ENCODE data around the gene CHIT1. TPM values are rescaled to one million over a fixed set of nuclear protein-coding genes. Genes with fewer than 3 reads are reported as not detected.

Gene CHIT1
- total and polyA plus RNA-seq, 9 of the 15 experiments (the other 6 are each of a cell fraction or from before 2014, with no cell fraction given), result not detected

DNA sequence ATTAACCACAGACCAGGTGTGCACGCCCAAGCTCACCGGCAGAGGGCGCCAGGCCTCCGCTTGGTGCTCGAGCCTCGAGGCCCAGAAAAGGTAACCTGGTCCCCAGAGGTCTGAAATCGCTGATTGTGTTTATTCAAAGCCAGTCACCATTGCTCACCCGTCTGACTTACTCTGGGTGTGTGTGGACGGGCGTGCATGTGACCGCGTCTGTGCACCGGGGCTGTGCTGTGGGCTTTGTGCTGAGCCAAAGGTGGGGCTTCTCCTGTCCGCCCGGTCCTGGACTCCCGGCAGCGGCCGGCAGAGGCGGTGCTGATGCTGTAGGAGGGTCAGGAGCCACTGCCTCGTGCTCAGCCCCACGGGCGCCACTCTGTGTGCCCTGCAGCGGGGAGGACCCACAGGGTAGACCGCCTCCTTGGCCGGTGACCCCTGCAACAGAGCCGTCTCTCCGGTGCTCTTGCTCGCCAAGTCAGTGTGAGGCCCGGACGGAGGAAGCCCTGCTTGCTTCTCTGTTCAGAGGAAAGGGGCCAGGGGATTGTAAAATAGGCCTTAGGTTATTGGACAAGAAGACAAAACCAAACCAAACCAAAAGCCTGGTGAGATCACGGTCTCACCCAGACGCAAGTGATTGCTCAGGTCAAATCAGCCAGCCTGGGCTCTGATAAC lies 43.9 kb upstream of the CHIT1 start (continued):
- TF ChIP-seq STAT5A (IDR thresholded peaks at IDR 0.05; ENCODE audit: borderline replicate concordance, low read length) (no peak), ZNF197 (CRISPR knock-in tag; IDR thresholded peaks at IDR 0.05; ENCODE audit: low read depth) (no peak), ETV1 (tag; conservative IDR thresholded peaks at IDR 0.05; ENCODE audit: low read depth) (0 out of 2 replicates have a peak, but pooled peaks have one; percentile 32), BRD4 (IDR thresholded peaks at IDR 0.05) (no peak), CREM (IDR thresholded peaks at IDR 0.05; ENCODE audit: low read depth) (peak; percentile 33; the same call in 1 of the 2 replicates), FOXJ2 (tag; IDR thresholded peaks at IDR 0.05) (no peak), RNF2 (IDR thresholded peaks at IDR 0.05) (no peak), L3MBTL2 (IDR thresholded peaks at IDR 0.05) (peak; percentile 72), RBM34 (IDR thresholded peaks at IDR 0.05; ENCODE audit: borderline replicate concordance, insufficient read depth, low read length) (no peak), ZNF57 (CRISPR knock-in tag; IDR thresholded peaks at IDR 0.05) (no peak), EGR1 (conservative IDR thresholded peaks at IDR 0.05) (no peak), POLR3G (IDR thresholded peaks at IDR 0.05; ENCODE audit: extremely low read depth, insufficient read length, insufficient replicate concordance) (no peak)
- TF ChIP-seq, protein P1, sequence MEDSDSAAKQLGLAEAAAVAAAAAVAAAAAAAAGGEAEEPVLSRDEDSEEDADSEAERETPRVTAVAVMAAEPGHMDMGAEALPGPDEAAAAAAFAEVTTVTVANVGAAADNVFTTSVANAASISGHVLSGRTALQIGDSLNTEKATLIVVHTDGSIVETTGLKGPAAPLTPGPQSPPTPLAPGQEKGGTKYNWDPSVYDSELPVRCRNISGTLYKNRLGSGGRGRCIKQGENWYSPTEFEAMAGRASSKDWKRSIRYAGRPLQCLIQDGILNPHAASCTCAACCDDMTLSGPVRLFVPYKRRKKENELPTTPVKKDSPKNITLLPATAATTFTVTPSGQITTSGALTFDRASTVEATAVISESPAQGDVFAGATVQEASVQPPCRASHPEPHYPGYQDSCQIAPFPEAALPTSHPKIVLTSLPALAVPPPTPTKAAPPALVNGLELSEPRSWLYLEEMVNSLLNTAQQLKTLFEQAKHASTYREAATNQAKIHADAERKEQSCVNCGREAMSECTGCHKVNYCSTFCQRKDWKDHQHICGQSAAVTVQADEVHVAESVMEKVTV (CRISPR knock-in tag; IDR thresholded peaks at IDR 0.05), result peak; percentile 99
- TF ChIP-seq, protein P2, sequence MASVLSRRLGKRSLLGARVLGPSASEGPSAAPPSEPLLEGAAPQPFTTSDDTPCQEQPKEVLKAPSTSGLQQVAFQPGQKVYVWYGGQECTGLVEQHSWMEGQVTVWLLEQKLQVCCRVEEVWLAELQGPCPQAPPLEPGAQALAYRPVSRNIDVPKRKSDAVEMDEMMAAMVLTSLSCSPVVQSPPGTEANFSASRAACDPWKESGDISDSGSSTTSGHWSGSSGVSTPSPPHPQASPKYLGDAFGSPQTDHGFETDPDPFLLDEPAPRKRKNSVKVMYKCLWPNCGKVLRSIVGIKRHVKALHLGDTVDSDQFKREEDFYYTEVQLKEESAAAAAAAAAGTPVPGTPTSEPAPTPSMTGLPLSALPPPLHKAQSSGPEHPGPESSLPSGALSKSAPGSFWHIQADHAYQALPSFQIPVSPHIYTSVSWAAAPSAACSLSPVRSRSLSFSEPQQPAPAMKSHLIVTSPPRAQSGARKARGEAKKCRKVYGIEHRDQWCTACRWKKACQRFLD (CRISPR knock-in tag; IDR thresholded peaks at IDR 0.05), result no peak
- TF ChIP-seq, protein P3, sequence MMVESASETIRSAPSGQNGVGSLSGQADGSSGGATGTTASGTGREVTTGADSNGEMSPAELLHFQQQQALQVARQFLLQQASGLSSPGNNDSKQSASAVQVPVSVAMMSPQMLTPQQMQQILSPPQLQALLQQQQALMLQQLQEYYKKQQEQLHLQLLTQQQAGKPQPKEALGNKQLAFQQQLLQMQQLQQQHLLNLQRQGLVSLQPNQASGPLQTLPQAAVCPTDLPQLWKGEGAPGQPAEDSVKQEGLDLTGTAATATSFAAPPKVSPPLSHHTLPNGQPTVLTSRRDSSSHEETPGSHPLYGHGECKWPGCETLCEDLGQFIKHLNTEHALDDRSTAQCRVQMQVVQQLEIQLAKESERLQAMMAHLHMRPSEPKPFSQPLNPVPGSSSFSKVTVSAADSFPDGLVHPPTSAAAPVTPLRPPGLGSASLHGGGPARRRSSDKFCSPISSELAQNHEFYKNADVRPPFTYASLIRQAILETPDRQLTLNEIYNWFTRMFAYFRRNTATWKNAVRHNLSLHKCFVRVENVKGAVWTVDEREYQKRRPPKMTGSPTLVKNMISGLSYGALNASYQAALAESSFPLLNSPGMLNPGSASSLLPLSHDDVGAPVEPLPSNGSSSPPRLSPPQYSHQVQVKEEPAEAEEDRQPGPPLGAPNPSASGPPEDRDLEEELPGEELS (CRISPR knock-in tag; IDR thresholded peaks at IDR 0.05; ENCODE audit: borderline replicate concordance), result 0 out of 2 replicates have a peak, but pooled peaks have one; percentile 51
- TF ChIP-seq, protein P4, sequence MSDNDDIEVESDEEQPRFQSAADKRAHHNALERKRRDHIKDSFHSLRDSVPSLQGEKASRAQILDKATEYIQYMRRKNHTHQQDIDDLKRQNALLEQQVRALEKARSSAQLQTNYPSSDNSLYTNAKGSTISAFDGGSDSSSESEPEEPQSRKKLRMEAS (CRISPR knock-in tag; IDR thresholded peaks at IDR 0.05), result peak; percentile 81
- TF ChIP-seq, protein P5, sequence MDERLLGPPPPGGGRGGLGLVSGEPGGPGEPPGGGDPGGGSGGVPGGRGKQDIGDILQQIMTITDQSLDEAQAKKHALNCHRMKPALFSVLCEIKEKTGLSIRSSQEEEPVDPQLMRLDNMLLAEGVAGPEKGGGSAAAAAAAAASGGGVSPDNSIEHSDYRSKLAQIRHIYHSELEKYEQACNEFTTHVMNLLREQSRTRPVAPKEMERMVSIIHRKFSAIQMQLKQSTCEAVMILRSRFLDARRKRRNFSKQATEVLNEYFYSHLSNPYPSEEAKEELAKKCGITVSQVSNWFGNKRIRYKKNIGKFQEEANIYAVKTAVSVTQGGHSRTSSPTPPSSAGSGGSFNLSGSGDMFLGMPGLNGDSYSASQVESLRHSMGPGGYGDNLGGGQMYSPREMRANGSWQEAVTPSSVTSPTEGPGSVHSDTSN (CRISPR knock-in tag; IDR thresholded peaks at IDR 0.05; ENCODE audit: low read depth), result no peak
- TF ChIP-seq, protein P5 (tag; conservative IDR thresholded peaks at IDR 0.05; ENCODE audit: low read depth), result no peak
- TF ChIP-seq, protein P6, sequence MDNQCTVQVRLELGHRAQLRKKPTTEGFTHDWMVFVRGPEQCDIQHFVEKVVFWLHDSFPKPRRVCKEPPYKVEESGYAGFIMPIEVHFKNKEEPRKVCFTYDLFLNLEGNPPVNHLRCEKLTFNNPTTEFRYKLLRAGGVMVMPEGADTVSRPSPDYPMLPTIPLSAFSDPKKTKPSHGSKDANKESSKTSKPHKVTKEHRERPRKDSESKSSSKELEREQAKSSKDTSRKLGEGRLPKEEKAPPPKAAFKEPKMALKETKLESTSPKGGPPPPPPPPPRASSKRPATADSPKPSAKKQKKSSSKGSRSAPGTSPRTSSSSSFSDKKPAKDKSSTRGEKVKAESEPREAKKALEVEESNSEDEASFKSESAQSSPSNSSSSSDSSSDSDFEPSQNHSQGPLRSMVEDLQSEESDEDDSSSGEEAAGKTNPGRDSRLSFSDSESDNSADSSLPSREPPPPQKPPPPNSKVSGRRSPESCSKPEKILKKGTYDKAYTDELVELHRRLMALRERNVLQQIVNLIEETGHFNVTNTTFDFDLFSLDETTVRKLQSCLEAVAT (IDR thresholded peaks at IDR 0.05), result peak; percentile 49 to 81; a peak in 3 of 4 replicates
